Vagina (tissue), 2 donors: Measurements from ENCODE around the gene CHST11. TPM values are rescaled to one million over a fixed set of nuclear protein-coding genes. Genes with fewer than 3 reads are reported as not detected.

Experiments
- DNase-seq, 2 donors: peaks; one replicate each; pipeline ENCODE4 v3.0.0-alpha.2; 2017; ENCODE audit errors: extremely low spot score in 2 of 2
- H3K27ac ChIP-seq: fragments of 200-600 bp; sonication (generic); one replicate; pipeline ENCODE4 v1.5.1; 2019
- H3K27me3 ChIP-seq: fragments of 200-600 bp; sonication (generic); one replicate; pipeline ENCODE4 v1.5.1; 2019
- H3K36me3 ChIP-seq, 2 donors: fragments of 200-600 bp; sonication (generic); one replicate each; pipeline ENCODE4 v1.5.1; 2017 to 2019
- H3K4me1 ChIP-seq: fragments of 200-600 bp; sonication (generic); one replicate; pipeline ENCODE4 v1.5.1; 2019
- H3K4me3 ChIP-seq, 2 donors: fragments of 200-600 bp; sonication (generic); 1 replicate in 1 of 2; 2 replicates in 1 of 2; pipeline ENCODE4 v1.5.1; 2016 to 2019
- H3K9me3 ChIP-seq: fragments of 200-600 bp; sonication (generic); one replicate; pipeline ENCODE4 v1.5.1; 2019
- CTCF ChIP-seq, 3 experiments: fragments of 450-650 bp in 2 of 3; fragments of 200-600 bp in 1 of 3; sonication (generic) in 1 of 3; IDR thresholded peaks; one replicate each; pipeline ENCODE4 v1.5.1; 2017 to 2019; ENCODE audit warnings: antibody characterized with exemption in 3 of 3, mild to moderate bottlenecking in 2 of 3, moderate library complexity in 2 of 3
- POLR2A ChIP-seq, 2 donors: fragments of 450-650 bp; IDR thresholded peaks; one replicate each; pipeline ENCODE4 v1.6.1; 2017; ENCODE audit warnings: antibody characterized with exemption in 2 of 2, mild to moderate bottlenecking in 2 of 2, moderate library complexity in 2 of 2
- POLR2AphosphoS5 ChIP-seq, 2 donors: sonication (generic); formaldehyde crosslinking; IDR thresholded peaks; one replicate each; pipeline ENCODE4 v1.9.0; 2017; ENCODE audit warnings: antibody characterized with exemption in 2 of 2, mild to moderate bottlenecking in 2 of 2, low read depth in 1 of 2; ENCODE audit not compliant: insufficient read depth in 1 of 2
- intact Hi-C: fragments of 100-400 bp; cut with DNase I; formaldehyde crosslinking; loops from one replicate; pipeline ENCODE4 v1.15.1; 2023
- total RNA-seq: library from RNA; depleted of rRNA; stranded (reverse); fragments of >200 nt; gene quantifications from one replicate; pipeline ENCODE4 v1.2.3, GENCODE V29; 2016

CHST11 gene
- total RNA-seq, 1 donor from 2014 or later = 40.0 TPM

- H3K4me3 ChIP-seq = no peak overlapping the region
- no peak overlapping the region for H3K27ac ChIP-seq
- TF ChIP-seq POLR2AphosphoS5 (IDR thresholded peaks at IDR 0.05; ENCODE audit: insufficient read depth in 1 of 2, low read depth in 1 of 2) = no peak
- TF ChIP-seq CTCF (IDR thresholded peaks at IDR 0.05) = no peak
- no peak for TF ChIP-seq POLR2A (IDR thresholded peaks at IDR 0.05)
- no peaks in the 10 kb centered on the region for H3K9me3 ChIP-seq
- DNase-seq = no peak
- intact Hi-C loops = no loop called here
- peaks cover 17% of the 10 kb centered on the region for H3K4me1 ChIP-seq
- H3K27me3 ChIP-seq = no peaks in the 10 kb centered on the region
- H3K36me3 ChIP-seq = no peaks in the 10 kb centered on the region
These were observed 59.2 kb downstream of the CHST11 start for GRCh38 chr12:104515899-104516298.

DNA sequence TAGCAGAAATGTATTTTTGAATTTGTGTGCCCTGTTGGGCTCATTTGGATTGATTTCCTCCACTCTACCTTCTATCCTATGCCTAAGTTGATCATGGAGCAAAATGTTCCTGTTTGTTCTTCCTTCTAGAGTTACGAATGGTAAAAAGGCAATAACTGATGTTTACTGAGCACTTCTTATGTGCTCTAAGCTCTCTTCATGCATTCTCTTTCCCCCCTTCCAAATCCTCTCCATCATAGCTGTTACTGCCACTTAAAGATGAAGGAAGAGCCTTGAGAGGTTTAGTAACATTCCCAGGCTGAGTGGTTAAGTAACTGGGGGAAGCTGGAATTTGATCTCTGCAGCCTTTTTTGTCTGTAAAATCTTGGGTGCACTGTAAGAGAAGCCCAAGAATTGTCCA is 60.1 kb downstream of the CHST11 start:
- no peak for DNase-seq
- Histone ChIP-seq H3K4me1 (peaks cover 12% of the 10 kb centered on the region), H3K4me3 (no peak overlapping the region), H3K9me3 (no peaks in the 10 kb centered on the region), H3K36me3 (no peaks in the 10 kb centered on the region), H3K27me3 (no peaks in the 10 kb centered on the region), H3K27ac (no peak overlapping the region)
- TF ChIP-seq POLR2A (IDR thresholded peaks at IDR 0.05) = no peak
- TF ChIP-seq POLR2AphosphoS5 (IDR thresholded peaks at IDR 0.05; ENCODE audit: insufficient read depth in 1 of 2, low read depth in 1 of 2) = no peak
- TF ChIP-seq CTCF (IDR thresholded peaks at IDR 0.05) = no peak
- intact Hi-C loops = no loop called here

DNA sequence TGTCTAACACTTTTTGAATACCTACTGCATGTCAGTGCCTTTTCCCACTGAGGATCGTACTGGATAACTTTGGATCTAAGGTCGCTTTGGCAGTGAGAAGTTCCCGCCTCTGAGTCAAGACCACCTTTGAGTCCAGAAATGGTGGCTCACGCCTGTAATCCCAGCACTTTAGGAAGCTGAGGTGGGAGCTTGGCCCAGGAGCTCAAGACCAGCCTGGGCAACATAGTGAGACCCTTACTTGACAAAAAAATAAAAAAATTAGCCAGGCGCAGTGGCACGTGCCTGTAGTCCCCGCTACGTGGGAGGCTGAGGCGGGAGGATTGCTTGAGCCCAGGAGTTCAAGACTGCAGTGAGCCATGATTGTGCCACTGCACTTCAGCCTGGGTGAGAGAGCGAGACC is 61.1 kb downstream of the CHST11 start:
- DNase-seq = no peak
- H3K4me1 ChIP-seq = peaks cover 17% of the 10 kb centered on the region
- intact Hi-C loops = no loop called here

DNA sequence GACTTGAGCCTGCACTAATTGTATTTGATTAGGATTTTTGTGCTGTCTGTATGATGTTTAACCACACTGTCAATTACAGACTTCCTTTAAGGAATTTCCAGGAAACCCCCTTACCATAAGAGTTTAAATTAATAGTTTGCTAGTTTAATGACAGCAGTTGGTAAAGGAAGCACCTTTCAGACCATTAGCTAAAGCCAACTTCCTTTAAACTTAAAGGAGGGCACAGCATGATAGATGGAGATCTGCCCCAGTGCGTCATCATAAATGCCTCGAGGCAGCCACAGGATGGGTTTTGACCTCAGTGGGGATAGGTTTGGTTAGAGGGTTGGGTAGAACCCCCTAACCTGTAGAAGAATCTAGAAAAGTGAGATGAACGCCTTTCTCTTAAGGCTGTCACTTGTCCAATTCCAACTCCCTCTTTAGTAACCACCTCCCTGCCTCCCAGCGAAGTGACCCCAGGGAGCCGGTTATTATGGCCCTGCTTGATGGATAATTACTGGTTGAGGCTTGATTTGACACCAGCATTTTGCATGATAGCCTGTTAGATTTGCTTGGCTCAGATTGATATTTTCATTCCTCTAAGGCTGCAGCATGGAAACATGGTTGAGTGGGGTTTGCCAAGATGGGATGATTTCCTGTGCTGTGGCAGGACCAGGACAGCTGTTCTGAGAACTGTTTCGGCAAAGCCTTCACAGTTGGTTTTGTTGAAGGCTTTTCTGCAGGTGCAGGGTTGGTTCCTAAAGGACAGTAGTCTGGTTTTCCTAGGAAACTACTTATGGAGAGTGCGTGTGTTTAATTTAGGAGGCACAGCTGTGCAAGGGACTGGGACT is 62.7 kb downstream of the CHST11 start:
- Histone ChIP-seq H3K27me3 (no peaks in the 10 kb centered on the region), H3K4me1 (peaks cover 29% of the 10 kb centered on the region), H3K4me3 (no peak overlapping the region), H3K9me3 (no peaks in the 10 kb centered on the region), H3K27ac (no peak overlapping the region), H3K36me3 (no peaks in the 10 kb centered on the region)
- intact Hi-C loops = no loop called here
- no peak for DNase-seq
- TF ChIP-seq POLR2AphosphoS5 (IDR thresholded peaks at IDR 0.05; ENCODE audit: insufficient read depth in 1 of 2, low read depth in 1 of 2) (no peak), CTCF (IDR thresholded peaks at IDR 0.05) (no peak), POLR2A (IDR thresholded peaks at IDR 0.05) (no peak)

More for the DNA sequence above, 61.1 kb downstream of the CHST11 start:
- Histone ChIP-seq H3K27ac (no peak overlapping the region), H3K36me3 (no peaks in the 10 kb centered on the region), H3K9me3 (no peaks in the 10 kb centered on the region), H3K4me3 (no peak overlapping the region), H3K27me3 (no peaks in the 10 kb centered on the region)
- TF ChIP-seq POLR2A (IDR thresholded peaks at IDR 0.05) (no peak), POLR2AphosphoS5 (IDR thresholded peaks at IDR 0.05; ENCODE audit: insufficient read depth in 1 of 2, low read depth in 1 of 2) (no peak), CTCF (IDR thresholded peaks at IDR 0.05) (no peak)

DNA sequence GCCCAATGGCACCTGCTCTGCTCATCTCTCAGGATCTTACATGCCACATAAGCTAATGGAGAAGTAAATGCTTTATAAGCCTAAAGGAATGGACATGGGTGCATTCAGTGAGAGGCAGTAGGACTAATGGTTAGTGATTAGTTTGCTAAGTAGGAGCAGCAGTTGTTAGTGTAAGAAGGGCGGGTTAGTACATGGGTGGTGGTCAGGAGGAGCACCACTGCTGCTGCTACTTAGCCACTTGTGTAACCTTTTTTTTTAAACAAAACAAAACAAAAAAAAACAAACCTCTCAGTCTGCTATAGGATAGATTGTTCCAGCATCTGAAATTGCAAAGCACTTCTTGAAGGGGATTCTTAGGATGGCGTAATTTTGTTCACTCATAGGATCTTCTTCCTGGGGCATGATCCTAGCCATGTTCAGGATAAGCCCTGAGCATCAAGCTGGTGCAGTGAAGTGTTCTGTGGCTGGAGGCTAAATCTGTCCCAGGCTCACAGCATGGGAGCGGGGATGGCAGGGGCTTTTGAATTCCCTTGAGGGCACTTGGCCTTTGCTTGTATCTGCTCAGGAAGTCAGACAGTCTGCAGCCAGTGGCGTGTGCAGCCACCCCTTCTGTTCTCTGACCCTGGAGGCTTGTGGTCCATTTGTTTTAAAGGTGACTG is 63.6 kb downstream of the CHST11 start:
- no peak for DNase-seq
- TF ChIP-seq POLR2AphosphoS5 (IDR thresholded peaks at IDR 0.05; ENCODE audit: insufficient read depth in 1 of 2, low read depth in 1 of 2) = no peak
- no peak for TF ChIP-seq POLR2A (IDR thresholded peaks at IDR 0.05)
- no peak for TF ChIP-seq CTCF (IDR thresholded peaks at IDR 0.05)
- no peaks in the 10 kb centered on the region for H3K27me3 ChIP-seq
- intact Hi-C loops = no loop called here
- H3K9me3 ChIP-seq = no peaks in the 10 kb centered on the region
- H3K36me3 ChIP-seq = no peaks in the 10 kb centered on the region
- H3K4me1 ChIP-seq = peaks cover 29% of the 10 kb centered on the region
- no peak overlapping the region for H3K4me3 ChIP-seq
- H3K27ac ChIP-seq = no peak overlapping the region
